PC-9 (cell line): ENCODE results near the gene DIAPH2. TPM values are rescaled to one million over a fixed set of nuclear protein-coding genes. Genes with fewer than 3 reads are reported as not detected.

ENCODE experiments used
- BruUV-seq: library from RNA; stranded (reverse); fragments of 400-500 nt; replicated peaks from 2 replicates; lab custom pipeline; 2021; lab: Mats Ljungman, UMichigan
- CTCF ChIA-PET: fragments of 300-600 bp; sonication (Branson Sonifier 250); formaldehyde crosslinking; loops from one replicate; lab custom pipeline; 2022; ENCODE audit warnings: antibody characterized with exemption; lab: Charles Lee
- POLR2A ChIA-PET: fragments of 300-600 bp; sonication (Branson Sonifier 250); formaldehyde crosslinking; loops from one replicate; lab custom pipeline; 2022; ENCODE audit warnings: antibody characterized with exemption; ENCODE audit not compliant: unreplicated experiment; lab: Charles Lee
- DNase-seq, 2 experiments: peaks; one replicate each; pipeline versions ENCODE4 v3.0.0 to v3.0.0-alpha.2; 2015 to 2022; ENCODE audit warnings: mixed read lengths in 1 of 2
- H2AFZ ChIP-seq: fragments of 200-600 bp; sonication (generic); 2 replicates; pipeline ENCODE4 v1.8.1; 2017; ENCODE audit warnings: antibody characterized with exemption
- H3F3A ChIP-seq: fragments of 200-600 bp; sonication (generic); 2 replicates; pipeline ENCODE4 v1.8.1; 2017; ENCODE audit warnings: antibody characterized with exemption, mild to moderate bottlenecking, low read depth; ENCODE audit not compliant: insufficient read depth
- H3K27ac ChIP-seq: fragments of 200-600 bp; sonication (generic); 2 replicates; pipeline ENCODE4 v1.6.1; 2016; ENCODE audit warnings: mixed run types
- H3K27me3 ChIP-seq: fragments of 200-600 bp; sonication (generic); 2 replicates; pipeline ENCODE4 v1.6.1; 2016; ENCODE audit warnings: low read depth, mixed run types; ENCODE audit not compliant: insufficient read depth
- H3K36me3 ChIP-seq: fragments of 200-600 bp; sonication (generic); 2 replicates; pipeline ENCODE4 v1.6.1; 2016; ENCODE audit warnings: low read depth, mixed run types
- H3K4me1 ChIP-seq: fragments of 200-600 bp; sonication (generic); replicated peaks from 2 replicates; pipeline ENCODE4 v1.6.1; 2016; ENCODE audit warnings: mixed run types; ENCODE audit not compliant: insufficient read depth
- H3K4me2 ChIP-seq: fragments of 200-600 bp; sonication (generic); 2 replicates; pipeline ENCODE4 v1.6.1; 2017; ENCODE audit warnings: mixed run types
- H3K4me3 ChIP-seq: fragments of 200-600 bp; sonication (generic); 2 replicates; pipeline ENCODE4 v1.6.1; 2016; ENCODE audit warnings: mixed run types
- H3K79me2 ChIP-seq: fragments of 200-600 bp; sonication (generic); 2 replicates; pipeline ENCODE4 v1.6.1; 2017; ENCODE audit warnings: low read depth, mixed run types
- H3K9me2 ChIP-seq: fragments of 200-600 bp; sonication (generic); 2 replicates; pipeline ENCODE4 v1.8.1; 2017; ENCODE audit warnings: mild to moderate bottlenecking; ENCODE audit not compliant: insufficient read depth
- H3K9me3 ChIP-seq: fragments of 200-600 bp; sonication (generic); 2 replicates; pipeline ENCODE4 v1.8.1; 2016; ENCODE audit warnings: low read depth; ENCODE audit not compliant: insufficient read depth
- H4K20me1 ChIP-seq: fragments of 200-600 bp; sonication (generic); 2 replicates; pipeline ENCODE4 v1.8.1; 2017; ENCODE audit not compliant: insufficient read depth
- EZH2 ChIP-seq: fragments of 200-600 bp; sonication (generic); IDR thresholded peaks from 2 replicates; pipeline ENCODE4 v1.8.0; 2017; ENCODE audit warnings: antibody characterized with exemption, low read depth
- intact Hi-C: fragments of 100-400 bp; cut with micrococcal nuclease; formaldehyde crosslinking; loops from one replicate; pipeline ENCODE4 v1.10.0; 2022; ENCODE audit not compliant: unreplicated experiment
- total RNA-seq: library from RNA; stranded (reverse); gene quantifications from 2 replicates; pipeline ENCODE4 v1.2.3, GENCODE V29; 2021
- TF ChIP-seq, protein P1 (sequence below): fragments of 200-600 bp; sonication (generic); conservative IDR thresholded peaks from 2 replicates; pipeline ENCODE4 v1.6.1; 2017; ENCODE audit warnings: mixed run types, antibody characterized with exemption, mild to moderate bottlenecking, moderate library complexity

Gene DIAPH2
- total RNA-seq, 1 experiment from 2014 or later = 12.0 TPM

DNA sequence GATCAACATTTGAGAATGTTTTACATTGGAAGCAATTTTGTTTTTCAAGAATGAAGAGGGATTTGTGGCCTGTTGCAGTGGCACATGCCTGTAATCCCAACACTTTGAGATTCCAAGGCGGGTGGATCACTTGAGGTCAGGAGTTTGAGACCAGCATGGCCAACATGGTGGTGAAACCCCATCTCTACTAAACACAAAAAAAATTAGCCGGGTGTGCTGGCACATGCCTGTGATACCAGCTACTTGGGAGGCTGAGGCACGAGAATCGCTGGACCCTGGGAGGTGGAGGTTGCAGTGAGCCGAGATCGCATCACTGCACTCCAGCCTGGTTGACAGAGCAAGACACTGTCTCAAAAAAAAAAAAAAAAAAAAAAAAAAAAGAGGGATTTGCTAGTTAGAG, 326.9 kb downstream of the DIAPH2 start:
- Histone ChIP-seq H4K20me1 (no peaks in the 10 kb centered on the region), H3K9me2 (no peaks in the 10 kb centered on the region), H2AFZ (no peak overlapping the region), H3K4me3 (no peak overlapping the region), H3K27ac (no peak overlapping the region), H3K79me2 (no peaks in the 10 kb centered on the region), H3K4me1 (no peaks in the 10 kb centered on the region), H3K36me3 (no peaks in the 10 kb centered on the region), H3K27me3 (no peaks in the 10 kb centered on the region), H3K4me2 (no peak overlapping the region), H3F3A (no peaks in the 10 kb centered on the region), H3K9me3 (no peaks in the 10 kb centered on the region)
- DNase-seq = no peak
- intact Hi-C loops = no loop called here
- CTCF ChIA-PET = no interaction called here
- POLR2A ChIA-PET = no interaction called here
- TF ChIP-seq, protein P1, sequence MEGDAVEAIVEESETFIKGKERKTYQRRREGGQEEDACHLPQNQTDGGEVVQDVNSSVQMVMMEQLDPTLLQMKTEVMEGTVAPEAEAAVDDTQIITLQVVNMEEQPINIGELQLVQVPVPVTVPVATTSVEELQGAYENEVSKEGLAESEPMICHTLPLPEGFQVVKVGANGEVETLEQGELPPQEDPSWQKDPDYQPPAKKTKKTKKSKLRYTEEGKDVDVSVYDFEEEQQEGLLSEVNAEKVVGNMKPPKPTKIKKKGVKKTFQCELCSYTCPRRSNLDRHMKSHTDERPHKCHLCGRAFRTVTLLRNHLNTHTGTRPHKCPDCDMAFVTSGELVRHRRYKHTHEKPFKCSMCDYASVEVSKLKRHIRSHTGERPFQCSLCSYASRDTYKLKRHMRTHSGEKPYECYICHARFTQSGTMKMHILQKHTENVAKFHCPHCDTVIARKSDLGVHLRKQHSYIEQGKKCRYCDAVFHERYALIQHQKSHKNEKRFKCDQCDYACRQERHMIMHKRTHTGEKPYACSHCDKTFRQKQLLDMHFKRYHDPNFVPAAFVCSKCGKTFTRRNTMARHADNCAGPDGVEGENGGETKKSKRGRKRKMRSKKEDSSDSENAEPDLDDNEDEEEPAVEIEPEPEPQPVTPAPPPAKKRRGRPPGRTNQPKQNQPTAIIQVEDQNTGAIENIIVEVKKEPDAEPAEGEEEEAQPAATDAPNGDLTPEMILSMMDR = no peak
- TF ChIP-seq EZH2 = no peak
- BruUV-seq = no TSS peak

DNA sequence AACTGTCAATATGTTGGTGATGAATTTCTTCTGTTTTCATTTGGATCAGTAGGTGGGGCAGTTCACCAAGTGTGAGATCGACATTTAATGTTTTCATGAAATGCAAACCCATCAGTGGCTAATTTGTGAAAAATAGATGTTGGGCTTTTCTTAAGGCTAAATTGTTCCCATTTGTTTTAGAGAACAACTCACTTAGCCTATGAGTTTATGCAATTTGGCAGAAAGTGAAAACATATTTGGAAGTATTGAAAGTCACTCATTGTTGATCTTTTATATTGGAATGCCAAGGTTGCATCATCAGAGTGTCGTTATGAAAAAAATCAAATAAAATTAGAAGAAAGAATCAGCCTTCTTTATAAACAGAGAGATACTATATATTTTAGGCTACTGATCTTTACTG, 331.5 kb downstream of the DIAPH2 start:
- DNase-seq = no peak
- intact Hi-C loops = no loop called here
- CTCF ChIA-PET = no interaction called here

DNA sequence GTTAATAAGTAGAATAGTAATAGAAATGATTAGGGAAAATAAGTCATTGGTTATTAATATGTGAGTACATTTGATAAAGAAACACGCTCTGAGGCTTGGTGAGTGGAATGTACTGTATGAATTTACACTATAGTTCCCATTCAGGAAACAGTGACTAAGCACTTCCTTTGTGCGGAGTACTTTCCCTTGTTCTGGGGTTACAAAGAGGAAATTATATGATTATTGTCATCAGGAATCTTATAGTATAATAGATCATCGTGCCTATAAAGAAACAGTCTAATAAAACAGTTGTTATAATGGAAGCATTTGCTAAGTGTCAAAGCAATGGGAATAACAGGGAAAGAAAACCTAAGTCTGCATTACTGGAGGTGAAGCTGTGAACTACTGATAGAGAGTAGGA, 337.0 kb downstream of the DIAPH2 start:
- Histone ChIP-seq H3K4me3 (no peak overlapping the region), H3K27ac (no peak overlapping the region), H3K4me1 (no peaks in the 10 kb centered on the region), H4K20me1 (no peaks in the 10 kb centered on the region), H2AFZ (no peak overlapping the region), H3K27me3 (no peaks in the 10 kb centered on the region), H3K79me2 (no peaks in the 10 kb centered on the region), H3K9me2 (no peaks in the 10 kb centered on the region), H3K9me3 (no peaks in the 10 kb centered on the region), H3K4me2 (no peak overlapping the region), H3K36me3 (no peaks in the 10 kb centered on the region), H3F3A (no peaks in the 10 kb centered on the region)
- CTCF ChIA-PET = no interaction called here
- intact Hi-C loops = loop anchor here (10.0 kb wide), 1 partner anchor 663 kb away; no protein-coding TSS in a partner anchor
- POLR2A ChIA-PET = no interaction called here
- DNase-seq = no peak
- TF ChIP-seq, protein P1 = no peak
- no peak for TF ChIP-seq EZH2
- no TSS peak for BruUV-seq

More for the DNA sequence above, 331.5 kb downstream of the DIAPH2 start:
- H3F3A ChIP-seq = no peaks in the 10 kb centered on the region
- H3K4me1 ChIP-seq = no peaks in the 10 kb centered on the region
- BruUV-seq = no TSS peak
- POLR2A ChIA-PET = no interaction called here
- H3K4me2 ChIP-seq = no peak overlapping the region
- H4K20me1 ChIP-seq = no peaks in the 10 kb centered on the region
- TF ChIP-seq, protein P1 = no peak
- TF ChIP-seq EZH2 = no peak
- no peaks in the 10 kb centered on the region for H3K27me3 ChIP-seq
- no peak overlapping the region for H3K27ac ChIP-seq
- H3K9me3 ChIP-seq = no peaks in the 10 kb centered on the region
- no peaks in the 10 kb centered on the region for H3K36me3 ChIP-seq
- no peaks in the 10 kb centered on the region for H3K9me2 ChIP-seq
- H3K4me3 ChIP-seq = no peak overlapping the region
- H2AFZ ChIP-seq = no peak overlapping the region
- no peaks in the 10 kb centered on the region for H3K79me2 ChIP-seq
